Activated B cell treated with CpG ODN at 0.5 μM for 24 hours (primary cell): ENCODE results near the gene DTNA. TPM values are rescaled to one million over a fixed set of nuclear protein-coding genes. Genes with fewer than 3 reads are reported as not detected.
"Not testable (repeated sequence)": the region's sequence is repeated elsewhere in the genome, so short reads cannot be mapped to it uniquely, and the experiment has no call there.

Experiments used
- ATAC-seq: fragments of 200-7000 bp; cut with Tn5 transposase; one replicate; pipeline ENCODE4 v1.10.0; 2021; ENCODE audit warnings: low read depth, mild to moderate bottlenecking, moderate library complexity
- CTCF ChIA-PET: fragments of 350-600 bp; sonication (Branson Sonifier 250); formaldehyde crosslinking; loops from one replicate; lab custom pipeline; 2021; ENCODE audit warnings: antibody characterized with exemption; lab: Charles Lee
- POLR2A ChIA-PET: fragments of 350-600 bp; sonication (Branson Sonifier 250); formaldehyde crosslinking; loops from one replicate; lab custom pipeline; 2021; ENCODE audit warnings: antibody characterized with exemption; lab: Charles Lee
- DNase-seq: peaks from one replicate; pipeline ENCODE4 v3.0.0; 2022
- H3K27ac Mint-ChIP-seq: one replicate; pipeline ENCODE4 v1.8.0; 2020; ENCODE audit warnings: mixed read lengths
- H3K27me3 Mint-ChIP-seq: one replicate; pipeline ENCODE4 v1.8.0; 2021; ENCODE audit warnings: mixed read lengths
- H3K36me3 Mint-ChIP-seq: one replicate; pipeline ENCODE4 v1.8.0; 2021; ENCODE audit warnings: low read depth, mixed read lengths
- H3K4me1 Mint-ChIP-seq: one replicate; pipeline ENCODE4 v1.8.0; 2021; ENCODE audit warnings: mixed read lengths
- H3K4me3 Mint-ChIP-seq: one replicate; pipeline ENCODE4 v1.8.0; 2020; ENCODE audit warnings: mild to moderate bottlenecking, mixed read lengths
- H3K9me3 Mint-ChIP-seq: one replicate; pipeline ENCODE4 v1.8.0; 2020; ENCODE audit warnings: mixed read lengths
- intact Hi-C: fragments of 100-400 bp; cut with micrococcal nuclease; formaldehyde crosslinking; loops from one replicate; pipeline ENCODE4 v1.15.1; 2024
- total RNA-seq: library from RNA; stranded (reverse); gene quantifications from 2 replicates; pipeline ENCODE4 v1.2.3, GENCODE V29; 2022
- TF ChIP-seq, protein P1 (sequence below): fragments of 200-600 bp; IDR thresholded peaks from one replicate; pipeline ENCODE4 v1.8.0; 2022; ENCODE audit warnings: antibody characterized with exemption, mild to moderate bottlenecking

The DTNA gene
- total RNA-seq, 1 donor from 2014 or later = not detected

GRCh38 chr18:34720220-34720619 is 10.1 kb downstream of the DTNA start:
- Mint-ChIP-seq H3K9me3 (no peaks in the 10 kb centered on the region), H3K27me3 (no peaks in the 10 kb centered on the region), H3K4me1 (no peaks in the 10 kb centered on the region), H3K36me3 (no peaks in the 10 kb centered on the region), H3K4me3 (no peak overlapping the region), H3K27ac (no peak overlapping the region)
- ChIA-PET CTCF (no interaction called here), POLR2A (no interaction called here)
- DNase-seq = no peak
- TF ChIP-seq, protein P1, sequence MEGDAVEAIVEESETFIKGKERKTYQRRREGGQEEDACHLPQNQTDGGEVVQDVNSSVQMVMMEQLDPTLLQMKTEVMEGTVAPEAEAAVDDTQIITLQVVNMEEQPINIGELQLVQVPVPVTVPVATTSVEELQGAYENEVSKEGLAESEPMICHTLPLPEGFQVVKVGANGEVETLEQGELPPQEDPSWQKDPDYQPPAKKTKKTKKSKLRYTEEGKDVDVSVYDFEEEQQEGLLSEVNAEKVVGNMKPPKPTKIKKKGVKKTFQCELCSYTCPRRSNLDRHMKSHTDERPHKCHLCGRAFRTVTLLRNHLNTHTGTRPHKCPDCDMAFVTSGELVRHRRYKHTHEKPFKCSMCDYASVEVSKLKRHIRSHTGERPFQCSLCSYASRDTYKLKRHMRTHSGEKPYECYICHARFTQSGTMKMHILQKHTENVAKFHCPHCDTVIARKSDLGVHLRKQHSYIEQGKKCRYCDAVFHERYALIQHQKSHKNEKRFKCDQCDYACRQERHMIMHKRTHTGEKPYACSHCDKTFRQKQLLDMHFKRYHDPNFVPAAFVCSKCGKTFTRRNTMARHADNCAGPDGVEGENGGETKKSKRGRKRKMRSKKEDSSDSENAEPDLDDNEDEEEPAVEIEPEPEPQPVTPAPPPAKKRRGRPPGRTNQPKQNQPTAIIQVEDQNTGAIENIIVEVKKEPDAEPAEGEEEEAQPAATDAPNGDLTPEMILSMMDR = no peak
- intact Hi-C loops = no loop called here
- ATAC-seq = no peak

GRCh38 chr18:34723143-34723542 is 13.0 kb downstream of the DTNA start:
- ATAC-seq (no peak), DNase-seq (no peak)
- H3K27me3 Mint-ChIP-seq = no peaks in the 10 kb centered on the region
- no peaks in the 10 kb centered on the region for H3K4me1 Mint-ChIP-seq
- CTCF ChIA-PET = no interaction called here
- POLR2A ChIA-PET = no interaction called here
- intact Hi-C loops = no loop called here
- TF ChIP-seq, protein P1 = no peak
- no peak overlapping the region for H3K27ac Mint-ChIP-seq
- H3K36me3 Mint-ChIP-seq = no peaks in the 10 kb centered on the region
- no peak overlapping the region for H3K4me3 Mint-ChIP-seq
- no peaks in the 10 kb centered on the region for H3K9me3 Mint-ChIP-seq

DNA sequence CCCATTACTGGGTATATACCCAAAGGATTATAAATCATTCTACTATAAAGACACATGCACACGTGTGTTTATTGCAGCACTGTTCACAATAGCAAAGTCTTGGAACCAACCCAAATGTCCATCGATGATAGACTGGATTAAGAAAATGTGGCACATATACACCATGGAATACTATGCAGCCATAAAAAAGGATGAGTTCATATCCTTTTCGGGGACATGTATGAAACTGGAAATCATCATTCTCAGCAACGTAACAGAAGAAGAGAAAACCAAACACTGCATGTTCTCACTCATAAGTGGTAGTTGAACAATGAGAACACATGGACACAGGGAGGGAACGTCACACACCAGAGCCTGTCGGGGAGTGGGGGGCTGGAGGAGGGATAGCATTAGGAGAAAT is 15.6 kb downstream of the DTNA start:
- intact Hi-C loops, ATAC-seq, CTCF ChIA-PET, H3K4me3 Mint-ChIP-seq, H3K27me3 Mint-ChIP-seq, H3K9me3 Mint-ChIP-seq, DNase-seq, H3K4me1 Mint-ChIP-seq, H3K27ac Mint-ChIP-seq, POLR2A ChIA-PET, H3K36me3 Mint-ChIP-seq: not testable (repeated sequence)

- ChIA-PET CTCF (no interaction called here), POLR2A (no interaction called here)
- Mint-ChIP-seq H3K4me1 (no peaks in the 10 kb centered on the region), H3K4me3 (no peak overlapping the region), H3K9me3 (no peaks in the 10 kb centered on the region), H3K36me3 (no peaks in the 10 kb centered on the region), H3K27ac (no peak overlapping the region), H3K27me3 (no peaks in the 10 kb centered on the region)
- DNase-seq (no peak), ATAC-seq (no peak)
- intact Hi-C loops = no loop called here
- TF ChIP-seq, protein P1 = no peak
These were observed 16.3 kb downstream of the DTNA start for GRCh38 chr18:34726286-34727004.

DNA sequence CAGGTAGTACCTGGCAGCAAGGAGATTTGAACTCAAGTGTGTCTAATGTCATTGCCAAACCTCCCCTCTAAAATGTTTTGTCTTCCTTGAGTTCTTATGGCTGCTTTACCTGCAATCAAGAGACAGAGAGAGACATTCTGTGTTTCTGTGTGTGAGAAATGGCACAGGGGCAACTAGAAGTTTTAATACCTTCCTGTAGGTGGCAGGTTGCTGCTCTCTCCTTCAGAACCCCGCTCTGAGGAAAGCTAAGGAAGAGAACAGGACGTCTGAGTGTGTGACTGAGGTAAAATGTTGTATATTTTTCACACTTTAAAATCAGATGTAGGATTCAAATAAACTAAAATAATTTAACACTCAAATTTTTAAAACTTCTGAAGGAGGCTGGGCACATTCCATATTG is 19.2 kb downstream of the DTNA start:
- H3K27me3 Mint-ChIP-seq = no peaks in the 10 kb centered on the region
- ATAC-seq (no peak), DNase-seq (no peak)
- no peak overlapping the region for H3K27ac Mint-ChIP-seq
- no peak overlapping the region for H3K4me3 Mint-ChIP-seq
- H3K9me3 Mint-ChIP-seq = no peaks in the 10 kb centered on the region
- CTCF ChIA-PET = no interaction called here
- POLR2A ChIA-PET = no interaction called here
- TF ChIP-seq, protein P1 = no peak
- intact Hi-C loops = no loop called here
- no peaks in the 10 kb centered on the region for H3K36me3 Mint-ChIP-seq
- H3K4me1 Mint-ChIP-seq = no peaks in the 10 kb centered on the region
